B cell (primary cell): ENCODE results near the gene NEUROG1. TPM values are rescaled to one million over a fixed set of nuclear protein-coding genes. Genes with fewer than 3 reads are reported as not detected.

Source experiments
- ATAC-seq: fragments of 200-7000 bp; cut with Tn5 transposase; one replicate; pipeline ENCODE4 v1.10.0; 2021; ENCODE audit warnings: low read depth, mild to moderate bottlenecking, moderate number of reproducible peaks, moderate library complexity
- CTCF ChIA-PET: fragments of 350-600 bp; sonication (Branson Sonifier 250); formaldehyde crosslinking; loops from one replicate; lab custom pipeline; 2021; ENCODE audit warnings: antibody characterized with exemption, inconsistent platforms; lab: Charles Lee
- POLR2A ChIA-PET: fragments of 350-600 bp; sonication (Branson Sonifier 250); formaldehyde crosslinking; loops from one replicate; lab custom pipeline; 2021; ENCODE audit warnings: antibody characterized with exemption; lab: Charles Lee
- DNase-seq: peaks from one replicate; pipeline ENCODE4 v3.0.0; 2013
- H2AFZ ChIP-seq: 2 replicates; pipeline ENCODE4 v1.6.1; 2012; ENCODE audit warnings: mild to moderate bottlenecking, low read depth, low read length; ENCODE audit not compliant: insufficient read depth, poor library complexity, severe bottlenecking
- H3K27ac ChIP-seq, 2 donors: 1 replicate in 1 of 2; 2 replicates in 1 of 2; pipeline ENCODE4 v1.5.1; 2012 to 2013; ENCODE audit warnings: low read length in 2 of 2, mild to moderate bottlenecking in 2 of 2, moderate library complexity in 1 of 2
- H3K27me3 ChIP-seq, 4 experiments: fragments of 200-600 bp in 1 of 4; sonication (generic) in 1 of 4; replicated peaks in 1 of 4; 1 replicate in 2 of 4; 2 replicates in 2 of 4; pipeline versions ENCODE4 v1.6.1 to v1.7.0; 2013 to 2016; ENCODE audit warnings: low read length in 3 of 4, mild to moderate bottlenecking in 2 of 4, mixed read lengths in 1 of 4, moderate library complexity in 1 of 4; ENCODE audit not compliant: insufficient read depth in 4 of 4, control insufficient read depth in 3 of 4; ENCODE audit errors: control extremely low read depth in 1 of 4
- H3K36me3 ChIP-seq, 2 experiments: replicated peaks in 1 of 2; 1 replicate in 1 of 2; 2 replicates in 1 of 2; pipeline versions ENCODE4 v1.6.1 to v1.7.1; 2013; ENCODE audit warnings: low read length in 1 of 2; ENCODE audit not compliant: insufficient read depth in 2 of 2, control insufficient read depth in 1 of 2; ENCODE audit errors: control extremely low read depth in 1 of 2, extremely low read depth in 1 of 2
- H3K4me1 ChIP-seq, 2 donors: fragments of 200-600 bp in 1 of 2; sonication (generic) in 1 of 2; 1 replicate in 1 of 2; 2 replicates in 1 of 2; pipeline versions ENCODE4 v1.5.1 to v1.6.1; 2013 to 2017; ENCODE audit warnings: low read length in 2 of 2; ENCODE audit not compliant: control insufficient read depth in 2 of 2, insufficient read depth in 2 of 2
- H3K4me2 ChIP-seq: replicated peaks from 2 replicates; pipeline ENCODE3; 2012; ENCODE audit warnings: mild to moderate bottlenecking, low read depth, low read length; ENCODE audit not compliant: poor library complexity, severe bottlenecking
- H3K4me3 ChIP-seq, 5 experiments: fragments of 200-600 bp in 1 of 5; sonication (generic) in 1 of 5; 1 replicate in 3 of 5; 2 replicates in 2 of 5; pipeline versions ENCODE4 v1.5.1 to v1.7.0; 2011 to 2016; ENCODE audit warnings: low read length in 4 of 5, mild to moderate bottlenecking in 4 of 5, low read depth in 2 of 5, control low read depth in 1 of 5, moderate library complexity in 1 of 5; ENCODE audit not compliant: insufficient read depth in 1 of 5; ENCODE audit errors: control extremely low read depth in 1 of 5, extremely low read depth in 1 of 5
- H3K79me2 ChIP-seq: fragments of 200-600 bp; sonication (generic); one replicate; pipeline ENCODE4 v1.6.0; 2016; ENCODE audit warnings: low read length; ENCODE audit not compliant: control insufficient read depth, insufficient read depth
- H3K9ac ChIP-seq: fragments of 200-600 bp; sonication (generic); 2 replicates; pipeline ENCODE4 v1.6.1; 2017; ENCODE audit warnings: mild to moderate bottlenecking, low read length, moderate library complexity
- H3K9me3 ChIP-seq, 3 donors: one replicate each; pipeline versions ENCODE4 v1.6.1 to v1.7.1; 2013; ENCODE audit warnings: low read length in 2 of 3; ENCODE audit not compliant: control insufficient read depth in 2 of 3, insufficient read depth in 1 of 3; ENCODE audit errors: control extremely low read depth in 1 of 3
- H4K20me1 ChIP-seq: 2 replicates; pipeline ENCODE4 v1.6.0; 2012; ENCODE audit warnings: mild to moderate bottlenecking, low read length; ENCODE audit not compliant: insufficient read depth, control insufficient read depth, poor library complexity, severe bottlenecking
- H3K27ac Mint-ChIP-seq: one replicate; pipeline ENCODE4 v1.8.0; 2021; ENCODE audit warnings: mixed read lengths
- H3K27me3 Mint-ChIP-seq: one replicate; pipeline ENCODE4 v1.8.0; 2021; ENCODE audit warnings: mixed read lengths
- H3K4me1 Mint-ChIP-seq: one replicate; pipeline ENCODE4 v1.8.0; 2021; ENCODE audit warnings: mixed read lengths
- H3K4me3 Mint-ChIP-seq: one replicate; pipeline ENCODE4 v1.8.0; 2021; ENCODE audit warnings: mixed read lengths
- H3K9me3 Mint-ChIP-seq: one replicate; pipeline ENCODE4 v1.8.0; 2022; ENCODE audit warnings: mixed read lengths; ENCODE audit not compliant: insufficient read depth
- EZH2 ChIP-seq: IDR thresholded peaks from 2 replicates; pipeline ENCODE4 v1.6.1; 2012; ENCODE audit warnings: borderline replicate concordance, low read depth, mild to moderate bottlenecking, moderate library complexity, low read length; ENCODE audit not compliant: insufficient read depth, poor library complexity, severe bottlenecking
- whole genome bisulfite sequencing: methylation state at CpG from one replicate; pipeline ENCODE4 v1.1.5; 2013; ENCODE audit warnings: missing lambda C conversion rate; ENCODE audit not compliant: insufficient coverage; 5-methylcytosine and 5-hydroxymethylcytosine counted together
- intact Hi-C: fragments of 100-400 bp; cut with micrococcal nuclease; formaldehyde crosslinking; loops from one replicate; pipeline ENCODE4 v1.10.0; 2022
- polyA plus RNA-seq: library from polyadenylated mRNA; depleted of rRNA; stranded (reverse); fragments of >200 nt; gene quantifications from 2 replicates; pipeline ENCODE4 v1.2.3, GENCODE V29; 2012
- total RNA-seq, 2 donors: library from RNA; stranded (reverse); fragments of 120-200 nt in 1 of 2; gene quantifications; 1 replicate in 1 of 2; 2 replicates in 1 of 2; pipeline versions ENCODE4 v1.2.3 to v1.2.4, GENCODE V29; 2013 to 2022
- TF ChIP-seq, protein P1 (sequence below): fragments of 200-600 bp; IDR thresholded peaks from one replicate; pipeline ENCODE4 v1.8.0; 2022; ENCODE audit warnings: antibody characterized with exemption, mild to moderate bottlenecking

The NEUROG1 gene
- total and polyA plus RNA-seq, 2 donors (not counting 1 experiment from before 2014, with no cell fraction given) = not detected

DNA sequence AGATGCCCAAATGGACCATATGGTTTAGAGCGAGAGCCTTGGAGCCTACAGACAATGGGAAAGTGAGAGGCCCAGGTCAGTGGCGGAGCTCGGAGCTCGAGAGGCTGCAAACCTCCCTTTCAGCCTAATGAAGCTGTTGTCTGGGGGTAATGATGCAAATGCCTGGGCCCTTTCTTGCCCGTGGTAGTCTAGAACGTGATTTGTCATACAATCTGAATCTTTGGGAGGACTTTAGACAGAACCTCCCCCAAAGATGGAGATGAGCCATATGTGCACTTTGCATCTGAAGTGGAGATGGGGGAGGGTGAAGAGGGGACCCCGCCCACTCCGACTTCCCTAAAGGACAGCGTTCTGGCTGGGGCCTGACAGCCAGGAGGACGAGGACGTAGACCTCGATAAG, 10.3 kb upstream of the NEUROG1 start:
- Histone ChIP-seq H3K4me3 (no peak overlapping the region), H3K9me3 (no peaks in the 10 kb centered on the region), H3K27me3 (peaks cover 0 to 40% (median 26%) of the 10 kb centered on the region in 4 experiments), H4K20me1 (no peaks in the 10 kb centered on the region), H3K4me2 (no peak overlapping the region), H3K36me3 (no peaks in the 10 kb centered on the region), H3K79me2 (no peaks in the 10 kb centered on the region), H3K4me1 (peaks cover 20 to 21% of the 10 kb centered on the region in 2 donors), H2AFZ (no peak overlapping the region), H3K27ac (no peak overlapping the region), H3K9ac (no peak overlapping the region)
- H3K4me1 Mint-ChIP-seq = peaks cover 15% of the 10 kb centered on the region
- ChIA-PET POLR2A (no interaction called here), CTCF (no interaction called here)
- H3K9me3 Mint-ChIP-seq = no peaks in the 10 kb centered on the region
- ATAC-seq (no peak), DNase-seq (no peak)
- peak overlapping the region; percentile 47 for H3K4me3 Mint-ChIP-seq
- TF ChIP-seq, protein P1, sequence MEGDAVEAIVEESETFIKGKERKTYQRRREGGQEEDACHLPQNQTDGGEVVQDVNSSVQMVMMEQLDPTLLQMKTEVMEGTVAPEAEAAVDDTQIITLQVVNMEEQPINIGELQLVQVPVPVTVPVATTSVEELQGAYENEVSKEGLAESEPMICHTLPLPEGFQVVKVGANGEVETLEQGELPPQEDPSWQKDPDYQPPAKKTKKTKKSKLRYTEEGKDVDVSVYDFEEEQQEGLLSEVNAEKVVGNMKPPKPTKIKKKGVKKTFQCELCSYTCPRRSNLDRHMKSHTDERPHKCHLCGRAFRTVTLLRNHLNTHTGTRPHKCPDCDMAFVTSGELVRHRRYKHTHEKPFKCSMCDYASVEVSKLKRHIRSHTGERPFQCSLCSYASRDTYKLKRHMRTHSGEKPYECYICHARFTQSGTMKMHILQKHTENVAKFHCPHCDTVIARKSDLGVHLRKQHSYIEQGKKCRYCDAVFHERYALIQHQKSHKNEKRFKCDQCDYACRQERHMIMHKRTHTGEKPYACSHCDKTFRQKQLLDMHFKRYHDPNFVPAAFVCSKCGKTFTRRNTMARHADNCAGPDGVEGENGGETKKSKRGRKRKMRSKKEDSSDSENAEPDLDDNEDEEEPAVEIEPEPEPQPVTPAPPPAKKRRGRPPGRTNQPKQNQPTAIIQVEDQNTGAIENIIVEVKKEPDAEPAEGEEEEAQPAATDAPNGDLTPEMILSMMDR = no peak
- TF ChIP-seq EZH2 = no peak
- 52% methylated on average over 6 of the region's 12 CpGs for WGBS
- peaks cover 75% of the 10 kb centered on the region for H3K27me3 Mint-ChIP-seq
- intact Hi-C loops = no loop called here
- no peak overlapping the region for H3K27ac Mint-ChIP-seq

DNA sequence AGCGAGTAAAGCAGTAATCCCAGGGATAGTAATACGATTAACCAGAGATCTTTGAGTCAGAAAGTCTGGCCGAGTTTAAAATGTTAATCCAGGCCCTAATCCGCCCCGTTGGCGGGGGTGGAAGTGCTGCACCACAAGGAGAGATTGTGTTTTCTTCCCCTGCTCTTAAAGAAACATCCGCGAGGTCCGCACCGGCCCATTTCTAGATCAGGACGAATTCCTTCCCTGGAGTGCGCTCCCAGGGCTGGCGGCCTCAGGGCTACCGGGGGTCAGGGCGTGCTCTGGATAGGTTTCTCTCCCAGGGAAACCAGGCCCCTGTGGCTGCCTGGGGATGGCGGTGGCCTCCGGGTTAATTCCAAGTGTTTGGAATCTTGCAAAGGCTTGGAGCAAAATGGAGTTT, 9.3 kb upstream of the NEUROG1 start:
- peak overlapping the region in 2 of 5 experiments; percentile 55 to 67 for H3K4me3 ChIP-seq
- no peak for DNase-seq
- no peak overlapping the region for H3K9ac ChIP-seq
- H3K27ac ChIP-seq = no peak overlapping the region
- CTCF ChIA-PET = no interaction called here
- ATAC-seq = no peak
- no peaks in the 10 kb centered on the region for H3K9me3 Mint-ChIP-seq
- no peaks in the 10 kb centered on the region for H3K9me3 ChIP-seq
- intact Hi-C loops = no loop called here
- peaks cover 15% of the 10 kb centered on the region for H3K4me1 Mint-ChIP-seq
- peak overlapping the region; percentile 82 for H3K4me2 ChIP-seq
- TF ChIP-seq EZH2 = no peak
- TF ChIP-seq, protein P1 = no peak
- no peaks in the 10 kb centered on the region for H3K79me2 ChIP-seq
- H3K4me3 Mint-ChIP-seq = peak overlapping the region; percentile 90
- H3K27me3 Mint-ChIP-seq = peaks cover 80% of the 10 kb centered on the region
- H3K27me3 ChIP-seq = peaks cover 0 to 48% (median 30%) of the 10 kb centered on the region in 4 experiments
- H3K4me1 ChIP-seq = peaks cover 20 to 21% of the 10 kb centered on the region in 2 donors
- POLR2A ChIA-PET = no interaction called here
- no peak overlapping the region for H3K27ac Mint-ChIP-seq
- WGBS = 45% methylated on average over 17 of the region's 17 CpGs
- no peaks in the 10 kb centered on the region for H4K20me1 ChIP-seq
- H3K36me3 ChIP-seq = no peaks in the 10 kb centered on the region
- peak overlapping the region; percentile 76 for H2AFZ ChIP-seq
